Caco-2 (cell line): ENCODE results near the gene DEFB129. TPM values are rescaled to one million over a fixed set of nuclear protein-coding genes. Genes with fewer than 3 reads are reported as not detected.

Experiments
- BruUV-seq: library from RNA; stranded (reverse); fragments of 400-500 nt; replicated peaks from 2 replicates; lab custom pipeline; 2021; lab: Mats Ljungman, UMichigan
- CTCF ChIA-PET: fragments of 300-600 bp; sonication (Branson Sonifier 250); formaldehyde crosslinking; loops from one replicate; lab custom pipeline; 2022; ENCODE audit warnings: antibody characterized with exemption; lab: Charles Lee
- POLR2A ChIA-PET: fragments of 300-600 bp; sonication (Branson Sonifier 250); formaldehyde crosslinking; loops from one replicate; lab custom pipeline; 2022; ENCODE audit warnings: antibody characterized with exemption; lab: Charles Lee
- DNase-seq, 2 experiments: peaks; one replicate each; pipeline versions ENCODE4 v3.0.0 to v3.0.0-alpha.2; 2020 to 2022
- H3K27me3 ChIP-seq: replicated peaks from 2 replicates; pipeline ENCODE4 v1.6.0; 2011; ENCODE audit warnings: low read length; ENCODE audit not compliant: control insufficient read depth, insufficient read depth
- H3K36me3 ChIP-seq: 2 replicates; pipeline ENCODE4 v1.5.1; 2011; ENCODE audit warnings: low read length; ENCODE audit not compliant: control insufficient read depth, insufficient read depth
- H3K4me1 ChIP-seq: fragments of 250-450 bp; sonication (Bioruptor Pico); 2 replicates; pipeline ENCODE4 v1.5.1; 2020; ENCODE audit warnings: mild to moderate bottlenecking
- H3K4me3 ChIP-seq: 2 replicates; pipeline ENCODE4 v1.5.1; 2011; ENCODE audit warnings: low read depth, mild to moderate bottlenecking, control low read depth, low read length
- H3K9me3 ChIP-seq: fragments of 250-450 bp; sonication (Bioruptor Pico); 2 replicates; pipeline ENCODE4 v1.5.1; 2020; ENCODE audit warnings: mild to moderate bottlenecking, moderate library complexity
- H3K27ac Mint-ChIP-seq: one replicate; pipeline ENCODE4 v1.8.0; 2022; ENCODE audit warnings: mixed read lengths; ENCODE audit not compliant: unreplicated experiment
- H3K27me3 Mint-ChIP-seq: one replicate; pipeline ENCODE4 v1.8.0; 2022; ENCODE audit warnings: mixed read lengths; ENCODE audit not compliant: insufficient read depth, unreplicated experiment
- H3K36me3 Mint-ChIP-seq: one replicate; pipeline ENCODE4 v1.8.0; 2022; ENCODE audit warnings: mild to moderate bottlenecking, mixed read lengths; ENCODE audit not compliant: insufficient read depth, unreplicated experiment
- H3K4me1 Mint-ChIP-seq: one replicate; pipeline ENCODE4 v1.8.0; 2022; ENCODE audit warnings: low read depth, mixed read lengths; ENCODE audit not compliant: unreplicated experiment
- H3K4me3 Mint-ChIP-seq: one replicate; pipeline ENCODE4 v1.8.0; 2022; ENCODE audit warnings: mild to moderate bottlenecking, moderate library complexity, mixed read lengths; ENCODE audit not compliant: unreplicated experiment
- H3K9me3 Mint-ChIP-seq: one replicate; pipeline ENCODE4 v1.8.0; 2022; ENCODE audit warnings: mixed read lengths; ENCODE audit not compliant: unreplicated experiment
- CTCF ChIP-seq, 2 experiments: fragments of 200-600 bp in 1 of 2; IDR thresholded peaks; 1 replicate in 1 of 2; 2 replicates in 1 of 2; pipeline versions ENCODE4 v1.5.1 to v1.8.0; 2011 to 2022; ENCODE audit warnings: antibody characterized with exemption in 1 of 2, control low read depth in 1 of 2, inconsistent platforms in 1 of 2, low read depth in 1 of 2, low read length in 1 of 2, mild to moderate bottlenecking in 1 of 2, moderate library complexity in 1 of 2; ENCODE audit not compliant: insufficient read depth in 1 of 2, severe bottlenecking in 1 of 2, unreplicated experiment in 1 of 2
- intact Hi-C: fragments of 100-400 bp; cut with micrococcal nuclease; formaldehyde crosslinking; loops from one replicate; pipeline ENCODE4 v1.10.0; 2022; ENCODE audit not compliant: unreplicated experiment
- total RNA-seq: library from RNA; stranded (reverse); gene quantifications from 2 replicates; pipeline ENCODE4 v1.2.3, GENCODE V29; 2022

The DEFB129 gene
- total RNA-seq, 1 experiment from 2014 or later: not detected

GRCh38 chr20:215796-216195 lies 11.3 kb upstream of the DEFB129 start:
- CTCF ChIA-PET: interaction anchor here (1.0 kb wide), 1 partner anchor 47 kb away, joined by 3 read pairs; no protein-coding TSS in a partner anchor
- peaks cover 5% of the 10 kb centered on the region for H3K27me3 Mint-ChIP-seq
- no peaks in the 10 kb centered on the region for H3K36me3 Mint-ChIP-seq
- DNase-seq: no peak
- no peaks in the 10 kb centered on the region for H3K36me3 ChIP-seq
- no peak for TF ChIP-seq CTCF (IDR thresholded peaks at IDR 0.05; ENCODE audit: insufficient read depth in 1 of 2, low read depth in 1 of 2, low read length in 1 of 2, severe bottlenecking in 1 of 2, unreplicated experiment in 1 of 2)
- H3K27me3 ChIP-seq: no peaks in the 10 kb centered on the region
- intact Hi-C loops: no loop called here
- H3K9me3 ChIP-seq: no peaks in the 10 kb centered on the region
- no peaks in the 10 kb centered on the region for H3K9me3 Mint-ChIP-seq
- no peak overlapping the region for H3K27ac Mint-ChIP-seq
- POLR2A ChIA-PET: no interaction called here
- H3K4me1 ChIP-seq: 0 out of 2 replicates have a peak, but pooled peaks cover under 1% of the 10 kb centered on the region
- BruUV-seq: no TSS peak
- no peaks in the 10 kb centered on the region for H3K4me1 Mint-ChIP-seq
- no peak overlapping the region for H3K4me3 Mint-ChIP-seq
- H3K4me3 ChIP-seq: no peak overlapping the region

- no peaks in the 10 kb centered on the region for H3K36me3 Mint-ChIP-seq
- Histone ChIP-seq H3K4me3 (no peak overlapping the region), H3K9me3 (no peaks in the 10 kb centered on the region), H3K4me1 (no peaks in the 10 kb centered on the region), H3K36me3 (no peaks in the 10 kb centered on the region), H3K27me3 (no peaks in the 10 kb centered on the region)
- no peaks in the 10 kb centered on the region for H3K9me3 Mint-ChIP-seq
- CTCF ChIA-PET: no interaction called here
- H3K27me3 Mint-ChIP-seq: peaks cover 5% of the 10 kb centered on the region
- intact Hi-C loops: no loop called here
- H3K27ac Mint-ChIP-seq: no peak overlapping the region
- POLR2A ChIA-PET: no interaction called here
- no peak for DNase-seq
- no peak for TF ChIP-seq CTCF (IDR thresholded peaks at IDR 0.05; ENCODE audit: insufficient read depth in 1 of 2, low read depth in 1 of 2, low read length in 1 of 2, severe bottlenecking in 1 of 2, unreplicated experiment in 1 of 2)
- H3K4me3 Mint-ChIP-seq: no peak overlapping the region
- no TSS peak for BruUV-seq
- H3K4me1 Mint-ChIP-seq: no peaks in the 10 kb centered on the region
Observed at GRCh38 chr20:217266-217665, 9.8 kb upstream of the DEFB129 start.

GRCh38 chr20:219290-220115 lies 7.6 kb upstream of the DEFB129 start:
- ChIA-PET POLR2A (no interaction called here), CTCF (interaction anchor here (1.4 kb wide), 1 partner anchor 47 kb away, joined by 5 read pairs; no protein-coding TSS in a partner anchor)
- no peaks in the 10 kb centered on the region for H3K36me3 Mint-ChIP-seq
- peaks cover 5% of the 10 kb centered on the region for H3K27me3 Mint-ChIP-seq
- H3K4me1 Mint-ChIP-seq: no peaks in the 10 kb centered on the region
- peak in 1 of 2 experiments; percentile 54 for DNase-seq
- H3K4me1 ChIP-seq: no peaks in the 10 kb centered on the region
- no peaks in the 10 kb centered on the region for H3K36me3 ChIP-seq
- peak; percentile 57 to 58 for TF ChIP-seq CTCF (IDR thresholded peaks at IDR 0.05; ENCODE audit: insufficient read depth in 1 of 2, low read depth in 1 of 2, low read length in 1 of 2, severe bottlenecking in 1 of 2, unreplicated experiment in 1 of 2)
- no peaks in the 10 kb centered on the region for H3K27me3 ChIP-seq
- no peak overlapping the region for H3K27ac Mint-ChIP-seq
- no peaks in the 10 kb centered on the region for H3K9me3 ChIP-seq
- no peaks in the 10 kb centered on the region for H3K9me3 Mint-ChIP-seq
- no peak overlapping the region for H3K4me3 Mint-ChIP-seq
- H3K4me3 ChIP-seq: no peak overlapping the region
- intact Hi-C loops: loop anchor here (5.0 kb wide), 1 partner anchor 48 kb away; no protein-coding TSS in a partner anchor
- no TSS peak for BruUV-seq
